ENCODE measurements around the gene ASB1.

Gene ASB1

DNA sequence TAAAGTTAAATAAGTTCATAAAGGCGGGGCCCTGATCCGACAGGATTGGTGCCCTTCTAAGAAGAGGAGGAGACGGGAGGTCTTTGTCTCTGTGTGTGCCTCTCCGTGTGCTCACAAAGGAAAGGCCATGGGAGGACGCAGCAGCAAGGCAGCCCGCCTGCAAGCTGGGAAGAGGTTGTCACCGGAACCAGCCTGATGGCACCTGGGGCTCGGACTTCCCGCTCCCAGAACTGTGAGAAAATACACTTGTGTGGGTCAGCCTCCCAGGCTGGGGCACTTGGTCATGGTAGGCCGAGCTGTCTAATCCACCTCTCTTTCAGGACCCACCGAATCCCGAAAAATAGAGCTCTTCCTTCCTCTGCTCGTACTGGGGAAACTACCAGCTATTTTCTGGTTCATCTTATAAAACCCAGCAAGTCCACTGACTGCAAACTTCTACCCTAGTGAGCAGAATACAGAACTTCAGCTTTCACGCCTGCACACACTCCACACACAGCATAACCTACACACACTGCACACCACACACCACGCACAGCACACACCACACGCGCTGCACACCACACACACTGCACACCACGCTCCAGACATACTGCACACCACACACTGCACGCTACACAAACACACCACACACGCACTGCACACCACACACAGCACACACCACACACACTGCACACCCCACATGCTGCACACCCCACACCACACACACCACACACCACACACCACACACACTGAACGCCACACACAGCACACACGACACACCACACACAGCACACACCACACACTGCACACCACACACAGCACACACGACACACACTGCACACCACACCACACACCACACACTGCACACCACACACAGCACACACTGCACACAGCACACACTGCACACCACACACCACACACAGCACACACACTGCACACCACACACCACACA, 58.1 kb downstream of the ASB1 start:
- TF ChIP-seq CTCF (IDR thresholded peaks at IDR 0.05; ENCODE audit: low read length, missing control alignments) = no peak
- no peak for DNase-seq (ENCODE audit: low read depth)
- no peak overlapping the region for H3K4me3 ChIP-seq (replicated peaks; ENCODE audit: low read depth, low read length)

DNA sequence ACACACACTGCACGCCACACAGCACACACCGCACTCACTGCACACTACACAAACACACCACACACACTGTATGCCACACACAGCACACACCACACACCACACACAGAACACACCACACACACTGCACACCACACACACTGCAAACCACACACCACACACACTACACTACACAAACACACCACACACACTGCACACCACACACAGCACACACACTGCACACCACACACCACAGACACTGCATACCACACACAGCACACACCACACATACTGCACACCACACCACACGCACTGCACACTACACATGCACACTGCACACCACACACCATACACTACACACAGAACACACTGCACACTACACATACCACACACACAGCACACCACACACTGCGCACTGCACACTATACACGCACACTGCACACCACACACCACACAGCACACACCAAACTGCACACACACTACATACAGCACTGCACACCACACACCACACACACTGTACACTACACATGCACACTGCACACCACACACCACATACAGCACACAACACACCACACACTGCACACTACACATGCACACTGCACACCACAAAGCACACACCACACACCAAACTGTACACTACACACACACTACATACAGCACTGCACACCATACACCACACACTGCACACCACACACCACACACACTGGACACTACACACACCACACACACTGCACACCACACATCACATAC, 59.6 kb downstream of the ASB1 start:
- TF ChIP-seq CTCF (IDR thresholded peaks at IDR 0.05; ENCODE audit: low read length, missing control alignments) = no peak
- no peak for DNase-seq (ENCODE audit: low read depth)
- H3K4me3 ChIP-seq (replicated peaks; ENCODE audit: low read depth, low read length) = no peak overlapping the region

DNA sequence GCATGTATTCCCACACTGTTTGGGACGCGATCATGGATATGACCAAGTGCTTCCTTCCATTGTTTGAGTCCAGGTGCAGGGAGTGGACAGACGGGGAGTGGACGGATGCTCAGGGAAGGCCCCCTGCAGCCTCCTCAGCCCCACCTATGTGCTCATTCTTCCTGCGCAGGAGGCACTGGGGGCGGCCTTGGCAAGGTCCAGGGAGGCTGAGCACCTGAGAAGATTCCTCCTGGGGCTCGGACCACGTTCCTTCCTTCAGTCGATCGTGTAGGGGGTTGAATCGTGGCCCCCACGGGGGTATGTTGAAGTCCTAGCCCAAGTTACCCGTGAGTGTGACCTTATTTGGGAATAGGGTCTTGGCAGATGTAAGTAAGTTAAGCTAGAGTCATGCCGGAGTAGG, 60.4 kb downstream of the ASB1 start:
- no peak for TF ChIP-seq CTCF (IDR thresholded peaks at IDR 0.05; ENCODE audit: low read length, missing control alignments)
- no peak overlapping the region for H3K4me3 ChIP-seq (replicated peaks; ENCODE audit: low read depth, low read length)
- no peak for DNase-seq (ENCODE audit: low read depth)

- no peak for TF ChIP-seq CTCF (IDR thresholded peaks at IDR 0.05; ENCODE audit: low read length, missing control alignments)
- no peak overlapping the region for H3K4me3 ChIP-seq (replicated peaks; ENCODE audit: low read depth, low read length)
- no peak for DNase-seq (ENCODE audit: low read depth)
These were observed 61.1 kb downstream of the ASB1 start for GRCh38 chr2:238487652-238488346.

- no peak for DNase-seq (ENCODE audit: low read depth)
- no peak overlapping the region for H3K4me3 ChIP-seq (replicated peaks; ENCODE audit: low read depth, low read length)
- no peak for TF ChIP-seq CTCF (IDR thresholded peaks at IDR 0.05; ENCODE audit: low read length, missing control alignments)
These were observed 61.7 kb downstream of the ASB1 start for GRCh38 chr2:238488347-238488826.

DNA sequence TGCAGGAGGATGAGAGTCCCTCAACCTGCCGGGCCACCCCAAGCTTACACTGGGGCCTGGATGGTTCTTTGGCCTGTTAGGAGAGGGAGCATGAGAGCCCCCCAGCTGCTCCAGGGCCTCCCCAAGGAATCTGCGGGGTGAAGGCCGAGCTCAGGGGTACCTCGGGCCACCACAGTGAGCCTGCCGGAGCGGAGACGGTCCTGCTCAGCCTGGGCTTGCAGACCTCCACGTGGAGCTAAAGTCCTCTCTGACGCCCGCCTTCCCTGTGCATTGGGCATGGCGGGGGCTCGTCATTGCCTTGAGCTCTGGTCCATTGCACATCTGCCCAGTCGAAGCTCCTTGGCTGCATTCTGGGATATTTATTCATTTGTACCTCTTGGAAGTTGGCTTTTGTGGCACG, 62.7 kb downstream of the ASB1 start:
- no peak overlapping the region for H3K4me3 ChIP-seq (replicated peaks; ENCODE audit: low read depth, low read length)
- DNase-seq (ENCODE audit: low read depth) = no peak
- no peak for TF ChIP-seq CTCF (IDR thresholded peaks at IDR 0.05; ENCODE audit: low read length, missing control alignments)
